Mammary epithelial cell (primary cell): ENCODE results near the gene CAMTA1.

ENCODE experiments used
- EZH2 ChIP-seq: IDR thresholded peaks from 2 replicates; pipeline ENCODE4 v1.6.1; 2012; ENCODE audit warnings: low read length, inconsistent platforms, borderline replicate concordance
- TF ChIP-seq, protein P1 (sequence below), 2 donors: IDR thresholded peaks in 1 of 2; conservative IDR thresholded peaks in 1 of 2; 2 replicates each; pipeline ENCODE4 v1.5.1; 2011 to 2012; ENCODE audit warnings: inconsistent platforms in 2 of 2, low read length in 2 of 2, mild to moderate bottlenecking in 2 of 2, control low read depth in 1 of 2, low read depth in 1 of 2; ENCODE audit not compliant: insufficient read depth in 1 of 2; ENCODE audit errors: extremely low read depth in 1 of 2

DNA sequence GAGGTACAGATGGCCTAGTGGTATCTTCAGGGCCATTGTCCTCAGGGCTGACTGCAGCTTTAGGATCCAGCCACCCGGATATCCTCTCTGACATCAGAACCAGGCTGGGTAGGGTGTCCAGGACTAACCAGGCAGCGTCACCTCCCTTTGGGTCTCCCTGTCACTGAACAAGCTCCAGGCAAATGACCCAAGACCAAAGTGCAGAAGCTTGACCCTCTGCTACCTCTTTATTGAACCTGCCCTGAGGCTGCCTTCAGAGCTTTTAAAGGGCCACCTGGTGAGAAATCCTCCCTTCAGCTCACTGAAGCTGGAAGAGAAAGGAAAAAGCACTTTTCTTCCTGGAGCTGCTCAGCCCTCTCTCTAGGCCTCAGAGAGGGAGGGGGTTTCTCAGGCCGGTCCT is 906.8 kb downstream of the CAMTA1 start:
- TF ChIP-seq, protein P1, sequence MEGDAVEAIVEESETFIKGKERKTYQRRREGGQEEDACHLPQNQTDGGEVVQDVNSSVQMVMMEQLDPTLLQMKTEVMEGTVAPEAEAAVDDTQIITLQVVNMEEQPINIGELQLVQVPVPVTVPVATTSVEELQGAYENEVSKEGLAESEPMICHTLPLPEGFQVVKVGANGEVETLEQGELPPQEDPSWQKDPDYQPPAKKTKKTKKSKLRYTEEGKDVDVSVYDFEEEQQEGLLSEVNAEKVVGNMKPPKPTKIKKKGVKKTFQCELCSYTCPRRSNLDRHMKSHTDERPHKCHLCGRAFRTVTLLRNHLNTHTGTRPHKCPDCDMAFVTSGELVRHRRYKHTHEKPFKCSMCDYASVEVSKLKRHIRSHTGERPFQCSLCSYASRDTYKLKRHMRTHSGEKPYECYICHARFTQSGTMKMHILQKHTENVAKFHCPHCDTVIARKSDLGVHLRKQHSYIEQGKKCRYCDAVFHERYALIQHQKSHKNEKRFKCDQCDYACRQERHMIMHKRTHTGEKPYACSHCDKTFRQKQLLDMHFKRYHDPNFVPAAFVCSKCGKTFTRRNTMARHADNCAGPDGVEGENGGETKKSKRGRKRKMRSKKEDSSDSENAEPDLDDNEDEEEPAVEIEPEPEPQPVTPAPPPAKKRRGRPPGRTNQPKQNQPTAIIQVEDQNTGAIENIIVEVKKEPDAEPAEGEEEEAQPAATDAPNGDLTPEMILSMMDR (conservative IDR thresholded peaks at IDR 0.05 in 1 of 2, IDR thresholded peaks at IDR 0.05 in 1 of 2; ENCODE audit: extremely low read depth in 1 of 2, insufficient read depth in 1 of 2, low read depth in 1 of 2, low read length in 2 of 2) = no peak
- no peak for TF ChIP-seq EZH2
